HG02885 (cell line): Measurements from ENCODE around the gene PDE11A.

ENCODE experiments used
- ATAC-seq: cut with Tn5 transposase; IDR thresholded peaks from one replicate; pipeline ENCODE4 v1.9.1; 2021; ENCODE audit warnings: mild to moderate bottlenecking; ENCODE audit not compliant: unreplicated experiment, poor library complexity

The PDE11A gene

DNA sequence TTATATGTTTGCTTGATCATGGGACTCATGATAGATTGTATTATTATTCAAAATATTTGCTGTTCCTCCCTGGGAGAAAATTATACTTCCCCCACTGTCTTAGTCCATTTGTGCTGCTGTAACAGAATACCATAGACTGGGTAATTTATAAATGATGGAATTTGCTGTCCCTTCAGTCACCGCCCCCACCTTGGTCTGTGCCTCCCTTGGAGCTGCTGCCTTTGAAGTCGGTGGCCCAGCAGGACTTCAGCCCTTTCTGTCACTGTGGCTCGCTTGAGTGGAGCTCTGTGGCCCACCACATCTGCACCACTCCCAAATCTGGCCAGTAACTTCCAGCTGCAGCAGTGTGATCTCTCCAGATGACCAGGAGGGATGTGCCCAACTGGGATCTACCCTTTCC is 479.2 kb downstream of the PDE11A start:
- no peak for ATAC-seq

DNA sequence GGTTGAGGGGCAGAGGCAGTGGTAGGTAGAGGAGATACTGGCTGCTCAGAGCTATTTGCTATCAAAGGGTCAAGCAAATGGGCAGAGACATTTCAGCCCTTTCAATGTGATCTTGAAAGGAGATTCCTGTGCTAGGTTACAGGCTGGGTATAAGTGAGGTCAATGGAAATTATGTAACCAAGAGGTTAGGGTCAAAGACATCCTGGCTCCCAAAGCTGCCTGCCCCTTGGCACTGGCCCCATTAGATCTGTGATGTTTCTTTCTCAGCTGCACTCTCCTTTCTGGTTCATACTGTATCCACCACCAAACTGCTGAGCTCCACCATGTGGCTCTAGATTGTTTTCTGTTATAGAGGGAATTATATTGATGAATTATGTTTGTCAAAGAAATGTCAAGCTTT is 479.6 kb downstream of the PDE11A start:
- no peak for ATAC-seq

DNA sequence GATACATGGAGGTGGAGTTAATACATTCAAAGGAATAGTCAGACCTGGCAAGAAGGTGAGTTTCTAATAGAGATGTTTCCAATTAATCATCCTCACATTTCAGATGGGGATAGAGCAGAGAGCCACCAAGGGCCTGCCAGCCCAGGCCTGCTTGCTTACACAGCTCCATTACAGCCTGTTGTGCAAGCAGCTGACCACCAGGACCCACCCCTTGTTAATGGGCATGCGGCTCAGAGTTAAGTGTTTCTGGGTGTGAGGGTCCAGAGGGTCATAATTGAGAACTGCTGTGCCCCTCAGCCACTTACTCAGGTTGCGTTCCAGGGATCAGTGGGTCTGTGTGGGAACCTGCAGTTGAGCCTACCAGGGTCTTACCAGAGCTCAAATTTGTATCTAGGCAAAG is 480.2 kb downstream of the PDE11A start:
- ATAC-seq, result no peak

DNA sequence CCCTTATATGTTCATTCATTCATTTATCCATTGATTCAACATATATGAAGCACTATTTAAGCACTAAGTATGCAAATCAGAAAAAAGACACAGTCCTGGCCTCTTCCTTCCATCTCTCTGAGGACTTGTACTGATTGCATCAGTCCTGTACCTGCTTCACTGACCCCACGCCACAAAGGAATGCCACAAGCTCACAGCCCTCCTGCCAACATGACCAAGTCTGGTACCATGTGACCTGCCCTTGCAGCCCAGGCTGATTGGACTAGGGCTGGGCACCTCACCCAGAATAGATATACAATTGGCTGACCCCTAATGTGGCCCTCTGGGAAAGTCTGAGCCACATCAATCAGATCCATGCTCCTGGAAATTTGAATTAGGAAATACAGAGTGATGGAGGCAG is 483.4 kb downstream of the PDE11A start:
- no peak for ATAC-seq

DNA sequence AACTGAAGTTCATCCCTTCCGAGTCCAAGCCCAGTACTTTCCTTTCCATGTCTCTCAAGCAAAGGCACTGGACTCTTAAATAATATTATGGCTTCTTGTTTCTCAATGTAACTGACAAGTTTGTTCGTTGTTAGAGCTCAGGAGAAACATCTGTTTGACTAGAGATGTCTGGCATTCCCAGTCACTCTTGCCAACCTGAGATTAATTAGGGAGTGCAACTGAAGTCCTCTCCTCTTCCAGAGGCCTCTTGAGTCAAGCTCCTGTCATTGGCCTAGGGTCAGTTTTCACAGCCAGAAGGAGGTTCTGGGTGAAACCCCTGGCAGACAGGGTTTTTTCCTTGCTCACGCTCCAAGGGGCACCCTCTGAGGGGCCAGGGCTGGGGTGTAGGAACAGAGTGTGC is 483.9 kb downstream of the PDE11A start:
- ATAC-seq, result no peak

DNA sequence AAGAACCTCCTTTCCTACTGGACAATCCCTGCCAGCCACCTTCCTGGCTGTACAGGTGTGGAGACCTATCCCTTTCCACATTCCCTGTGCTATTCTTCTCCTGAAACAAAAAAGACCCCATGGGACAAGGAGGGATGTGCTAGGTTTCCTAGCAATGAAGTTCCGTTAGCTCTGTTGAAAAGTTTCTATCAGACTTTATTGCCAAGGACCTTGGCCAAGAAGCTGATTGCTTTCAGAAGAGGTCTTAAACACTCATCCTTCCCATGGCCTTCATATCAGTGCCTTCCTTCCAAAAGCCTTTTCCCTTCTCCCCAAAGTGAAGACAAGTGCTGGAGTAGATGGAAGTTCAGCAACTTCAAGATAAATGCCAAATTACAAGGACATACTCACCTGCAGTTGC is 485.2 kb downstream of the PDE11A start:
- no peak for ATAC-seq

DNA sequence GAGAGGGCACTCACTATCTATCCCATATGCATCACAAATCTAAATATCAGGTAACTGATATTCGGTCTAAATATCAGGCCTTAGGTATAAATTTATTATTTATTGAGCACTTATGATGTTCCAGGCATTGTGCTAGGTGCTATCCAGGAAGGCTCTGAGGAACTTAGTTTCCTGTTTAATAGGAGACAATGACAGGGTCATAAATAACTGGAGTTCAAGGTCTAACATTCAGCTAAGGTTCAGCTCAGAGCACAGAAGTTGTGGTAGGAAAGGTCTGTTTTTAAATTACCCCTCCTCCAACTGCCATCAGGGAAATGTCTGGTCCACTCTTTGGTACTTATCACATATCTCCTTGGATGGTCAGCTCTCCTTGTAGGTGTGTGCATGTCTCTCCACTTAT is 486.4 kb downstream of the PDE11A start:
- ATAC-seq, result no peak

DNA sequence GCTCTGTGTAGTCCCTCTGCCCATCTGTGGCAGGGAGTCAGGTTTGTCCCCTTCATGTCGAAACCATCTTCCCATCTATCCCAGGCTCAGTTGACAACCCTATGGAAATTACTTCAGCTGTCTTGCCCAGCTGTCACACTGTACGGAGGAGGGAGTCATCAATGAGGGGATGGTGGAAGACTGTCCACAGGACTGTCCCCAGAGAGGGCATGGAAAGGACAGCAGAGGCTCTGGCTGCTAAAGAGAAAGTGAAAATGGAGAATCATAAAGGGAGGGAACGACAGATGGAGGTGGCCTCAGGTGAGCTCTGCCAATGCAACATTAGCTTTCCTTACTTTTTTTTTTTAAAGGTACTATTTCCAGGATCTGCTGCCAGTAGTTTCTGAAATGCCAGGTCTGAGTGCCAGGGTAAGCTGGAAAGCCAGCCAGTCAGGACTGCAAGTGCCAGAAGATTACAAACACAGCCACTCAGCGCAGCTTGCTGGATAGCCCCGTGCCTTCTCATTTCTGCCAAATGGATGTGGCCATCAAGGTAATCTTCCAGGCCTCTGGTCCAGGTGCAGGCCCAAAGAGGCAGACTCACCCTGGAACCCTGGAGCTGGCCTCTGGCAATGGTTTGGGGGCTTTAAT is 487.2 kb downstream of the PDE11A start:
- no peak for ATAC-seq

DNA sequence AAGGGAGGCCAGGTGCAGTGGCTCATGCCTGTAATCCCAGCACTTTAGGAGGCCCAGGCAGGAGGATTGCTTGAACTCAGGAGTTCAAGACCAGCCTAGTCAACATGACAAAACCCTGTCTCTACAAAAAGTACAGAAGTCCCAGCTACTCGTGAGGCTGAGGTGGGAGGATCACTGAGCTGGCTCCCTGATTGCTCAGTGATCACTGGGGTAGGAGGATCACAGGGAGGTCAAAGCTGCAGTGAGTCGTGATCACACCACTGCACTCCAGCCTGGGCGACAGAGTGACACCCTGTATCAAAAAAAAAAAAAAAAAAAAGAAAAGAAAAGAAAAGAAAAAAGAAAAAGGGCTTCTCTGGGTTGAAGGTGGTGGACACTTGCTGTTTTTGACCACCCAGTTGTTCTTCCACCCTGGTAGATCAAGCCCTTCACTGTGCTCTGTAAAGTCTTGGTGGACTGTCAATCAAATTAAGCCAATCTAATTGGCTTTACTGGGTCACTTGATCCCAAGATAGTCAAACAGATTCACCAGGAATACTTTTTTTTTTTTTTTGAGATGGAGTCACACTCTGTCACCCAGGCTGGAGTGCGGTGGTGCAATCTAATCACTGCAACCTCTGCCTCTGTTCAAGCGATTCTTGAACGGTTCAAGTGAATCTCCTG is 488.4 kb downstream of the PDE11A start:
- ATAC-seq, result no peak

DNA sequence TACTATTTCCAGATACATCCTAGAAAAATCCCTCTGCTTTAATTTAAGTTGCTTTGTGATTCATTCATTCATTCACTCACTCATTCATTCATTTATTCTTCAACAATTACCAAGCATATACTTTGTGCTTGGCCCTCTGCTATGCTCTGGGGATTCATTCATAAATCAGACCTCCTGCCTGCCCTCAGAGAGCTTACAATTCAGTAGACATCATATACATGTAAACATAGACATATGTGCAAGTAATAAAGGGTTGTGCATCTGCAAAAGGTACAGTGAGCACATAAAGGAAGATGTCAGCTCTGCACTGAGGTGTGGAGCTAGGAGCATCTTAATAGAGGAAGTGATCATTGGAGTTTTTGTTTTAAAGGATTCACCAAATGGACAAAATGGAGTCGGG is 490.6 kb downstream of the PDE11A start:
- no peak for ATAC-seq

DNA sequence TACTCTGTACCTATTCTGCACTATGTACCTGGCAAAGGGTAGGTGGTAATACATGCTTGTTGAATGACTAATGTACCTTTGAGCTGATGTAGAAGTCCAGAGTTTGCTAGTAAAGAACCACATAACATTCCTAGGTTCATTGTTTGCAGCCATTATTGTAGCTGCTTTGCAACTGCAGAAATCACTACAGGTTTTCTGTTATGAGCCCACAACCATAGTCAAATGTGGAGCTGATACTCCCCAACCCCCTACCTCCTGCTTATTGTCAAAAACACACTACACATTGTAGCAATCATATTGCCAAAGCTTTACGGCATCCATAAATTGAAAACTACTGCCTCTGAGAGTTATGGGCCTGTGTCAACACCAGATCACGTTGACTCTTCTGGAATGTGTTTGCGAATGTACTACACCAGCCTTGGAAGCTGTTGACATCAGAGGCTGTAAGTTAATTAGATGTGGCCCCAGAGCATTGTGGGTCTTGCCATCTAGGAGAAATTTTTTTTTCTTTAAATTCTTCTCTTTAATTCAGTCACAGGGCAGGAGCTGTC is 493.0 kb downstream of the PDE11A start:
- no peak for ATAC-seq

DNA sequence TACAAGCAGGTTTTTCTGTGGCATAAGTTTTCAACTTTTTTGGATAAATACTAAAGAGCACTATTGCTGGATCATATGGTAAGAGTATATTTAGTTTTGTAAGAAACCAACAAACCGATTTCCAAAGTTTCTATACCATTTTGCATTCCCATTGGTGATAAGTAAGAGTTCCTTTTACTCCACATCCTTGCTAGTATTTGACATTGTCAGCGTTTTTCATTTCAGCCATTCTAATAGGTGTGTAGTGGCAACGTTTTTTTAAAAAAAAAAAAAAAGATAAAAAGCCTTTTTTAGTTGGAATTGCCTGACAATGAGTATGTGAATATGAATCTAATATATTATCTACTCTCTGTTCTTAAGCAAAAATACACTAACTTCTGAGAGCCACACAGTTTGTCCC is 494.1 kb downstream of the PDE11A start:
- ATAC-seq, result no peak

DNA sequence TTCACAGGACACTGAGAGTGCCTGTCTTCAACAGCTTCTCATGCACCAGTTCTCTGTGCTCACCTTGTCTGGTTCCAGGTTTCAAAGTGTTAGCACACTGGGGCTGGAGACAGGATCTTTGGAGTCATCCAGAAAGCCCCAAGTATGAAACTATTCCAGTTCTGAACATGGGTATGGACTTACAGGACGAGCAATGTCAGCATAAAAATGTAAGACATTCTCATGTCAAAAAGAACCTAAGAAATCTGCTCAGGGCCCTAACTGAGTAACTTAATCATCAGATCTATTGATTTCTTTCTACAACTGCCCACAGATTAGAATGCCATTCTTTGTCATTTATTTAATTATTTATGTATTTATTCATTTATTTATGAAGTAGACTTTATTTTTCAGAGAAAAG is 495.5 kb downstream of the PDE11A start:
- ATAC-seq, result no peak

DNA sequence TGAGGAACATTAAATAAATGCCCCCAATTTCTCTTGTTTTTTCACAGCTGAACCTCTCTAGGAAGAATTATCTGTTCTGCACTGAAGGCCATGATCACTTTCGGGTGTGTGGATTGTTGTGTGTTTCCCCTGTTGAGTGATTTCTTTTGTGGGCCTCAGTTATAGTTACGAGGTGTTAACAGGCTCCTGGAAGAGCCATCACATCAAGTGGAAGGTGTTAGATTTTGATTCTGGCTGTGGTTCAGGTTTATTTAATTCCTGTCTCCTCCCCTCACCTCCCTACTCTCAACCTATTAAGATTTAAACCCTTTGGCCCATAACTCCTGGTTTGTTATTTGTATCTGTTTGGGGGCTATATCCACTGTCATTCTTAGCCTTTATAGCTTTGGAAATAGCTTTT is 497.2 kb downstream of the PDE11A start:
- ATAC-seq, result no peak

DNA sequence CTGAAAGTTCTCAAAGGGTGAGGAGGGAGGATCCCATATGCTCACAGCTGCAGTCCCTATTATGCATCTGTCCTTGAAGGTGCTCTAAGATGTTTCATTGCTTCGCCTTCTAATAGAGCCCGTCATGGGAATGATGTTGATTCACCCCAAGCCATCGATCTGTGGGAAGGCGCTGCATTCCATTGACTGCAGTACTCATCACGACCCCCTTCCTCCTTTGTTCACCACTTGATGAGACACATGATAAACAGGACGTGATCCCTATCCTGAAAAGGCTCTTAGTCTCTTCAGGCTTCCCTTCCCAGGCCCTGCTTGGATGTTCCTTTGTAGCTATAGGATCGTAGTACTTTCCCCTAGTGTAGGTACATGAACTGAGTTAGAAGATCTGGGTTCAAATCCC is 498.2 kb downstream of the PDE11A start:
- ATAC-seq, result no peak
